Tibial artery (tissue), 4 donors: ENCODE results near the gene RGS7.

Experiments
- DNase-seq, 2 donors: peaks; one replicate each; pipeline ENCODE4 v3.0.0-alpha.2; 2019
- H3K27ac ChIP-seq, 2 donors: fragments of 200-600 bp; sonication (generic) in 1 of 2; 1 replicate in 1 of 2; 2 replicates in 1 of 2; pipeline ENCODE4 v1.5.1; 2018 to 2019; ENCODE audit warnings: mild to moderate bottlenecking in 1 of 2
- H3K27me3 ChIP-seq, 2 donors: fragments of 200-600 bp; sonication (generic) in 1 of 2; one replicate each; pipeline versions ENCODE4 v1.5.1 to v1.6.0; 2016 to 2019
- H3K36me3 ChIP-seq, 3 donors: fragments of 200-600 bp; sonication (generic) in 2 of 3; one replicate each; pipeline ENCODE4 v1.5.1; 2016 to 2019; ENCODE audit warnings: mild to moderate bottlenecking in 2 of 3
- H3K4me1 ChIP-seq, 4 donors: fragments of 200-600 bp; sonication (generic) in 2 of 4; 1 replicate in 3 of 4; 2 replicates in 1 of 4; pipeline ENCODE4 v1.5.1; 2016 to 2019
- H3K4me3 ChIP-seq, 2 donors: fragments of 200-600 bp; sonication (generic) in 1 of 2; 1 replicate in 1 of 2; 2 replicates in 1 of 2; pipeline ENCODE4 v1.5.1; 2018 to 2019; ENCODE audit warnings: mild to moderate bottlenecking in 2 of 2
- H3K9me3 ChIP-seq, 3 donors: fragments of 200-600 bp; sonication (generic) in 1 of 3; one replicate each; pipeline ENCODE4 v1.5.1; 2016 to 2019
- intact Hi-C: fragments of 100-400 bp; cut with DNase I; formaldehyde crosslinking; loops from one replicate; pipeline ENCODE4 v1.15.0; 2023; ENCODE audit warnings: low total_unique reads
- TF ChIP-seq, protein P1 (sequence below), 2 experiments: fragments of 200-600 bp in 1 of 2; fragments of 450-650 bp in 1 of 2; IDR thresholded peaks; one replicate each; pipeline ENCODE4 v1.5.1; 2017 to 2019; ENCODE audit warnings: antibody characterized with exemption in 2 of 2, mild to moderate bottlenecking in 1 of 2, moderate library complexity in 1 of 2

Gene RGS7

DNA sequence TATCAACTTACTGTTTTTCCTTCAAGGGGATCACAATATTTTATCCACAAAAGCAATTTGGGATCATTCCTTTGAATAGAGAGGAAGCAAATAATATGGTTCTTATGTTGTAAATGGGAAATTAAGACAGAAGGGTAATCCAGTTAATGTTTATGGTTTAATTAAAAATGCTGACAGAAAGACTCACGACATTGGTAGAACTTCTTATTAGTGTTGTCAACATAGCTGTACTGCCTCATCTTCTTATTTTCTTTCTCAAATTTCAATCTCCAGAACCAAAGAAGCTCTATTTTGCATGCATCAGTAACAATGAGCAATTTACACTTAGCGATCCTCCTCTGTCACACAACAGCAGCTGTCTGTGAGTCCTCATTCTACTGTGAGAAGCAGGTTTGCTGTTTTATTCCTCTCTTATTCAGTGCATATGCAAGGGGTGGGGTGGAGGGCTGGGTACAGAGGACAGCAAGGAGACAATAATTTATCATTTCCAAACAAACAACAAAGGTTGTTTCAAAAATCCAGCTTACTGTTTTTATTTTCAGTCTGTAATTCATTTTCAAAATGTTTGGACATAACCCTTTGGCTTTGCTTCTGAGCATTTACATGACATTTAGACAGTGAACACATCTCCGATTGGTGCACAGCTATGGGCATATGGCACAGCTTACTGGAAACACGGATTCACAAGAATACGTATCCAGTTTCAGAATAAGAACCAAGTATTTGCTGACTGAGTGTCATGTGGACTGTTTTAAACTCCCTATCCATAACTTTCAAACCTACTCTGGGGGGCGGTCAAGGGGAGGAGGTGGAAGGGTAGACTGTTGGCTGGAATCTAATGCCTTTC is 335.9 kb downstream of the RGS7 start:
- DNase-seq = no peak
- no peaks in the 10 kb centered on the region for H3K9me3 ChIP-seq
- H3K27me3 ChIP-seq = no peaks in the 10 kb centered on the region
- TF ChIP-seq, protein P1, sequence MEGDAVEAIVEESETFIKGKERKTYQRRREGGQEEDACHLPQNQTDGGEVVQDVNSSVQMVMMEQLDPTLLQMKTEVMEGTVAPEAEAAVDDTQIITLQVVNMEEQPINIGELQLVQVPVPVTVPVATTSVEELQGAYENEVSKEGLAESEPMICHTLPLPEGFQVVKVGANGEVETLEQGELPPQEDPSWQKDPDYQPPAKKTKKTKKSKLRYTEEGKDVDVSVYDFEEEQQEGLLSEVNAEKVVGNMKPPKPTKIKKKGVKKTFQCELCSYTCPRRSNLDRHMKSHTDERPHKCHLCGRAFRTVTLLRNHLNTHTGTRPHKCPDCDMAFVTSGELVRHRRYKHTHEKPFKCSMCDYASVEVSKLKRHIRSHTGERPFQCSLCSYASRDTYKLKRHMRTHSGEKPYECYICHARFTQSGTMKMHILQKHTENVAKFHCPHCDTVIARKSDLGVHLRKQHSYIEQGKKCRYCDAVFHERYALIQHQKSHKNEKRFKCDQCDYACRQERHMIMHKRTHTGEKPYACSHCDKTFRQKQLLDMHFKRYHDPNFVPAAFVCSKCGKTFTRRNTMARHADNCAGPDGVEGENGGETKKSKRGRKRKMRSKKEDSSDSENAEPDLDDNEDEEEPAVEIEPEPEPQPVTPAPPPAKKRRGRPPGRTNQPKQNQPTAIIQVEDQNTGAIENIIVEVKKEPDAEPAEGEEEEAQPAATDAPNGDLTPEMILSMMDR (IDR thresholded peaks at IDR 0.05) = no peak
- H3K36me3 ChIP-seq = no peaks in the 10 kb centered on the region
- H3K27ac ChIP-seq = no peak overlapping the region
- no peaks in the 10 kb centered on the region for H3K4me1 ChIP-seq
- no peak overlapping the region for H3K4me3 ChIP-seq
- intact Hi-C loops = no loop called here

DNA sequence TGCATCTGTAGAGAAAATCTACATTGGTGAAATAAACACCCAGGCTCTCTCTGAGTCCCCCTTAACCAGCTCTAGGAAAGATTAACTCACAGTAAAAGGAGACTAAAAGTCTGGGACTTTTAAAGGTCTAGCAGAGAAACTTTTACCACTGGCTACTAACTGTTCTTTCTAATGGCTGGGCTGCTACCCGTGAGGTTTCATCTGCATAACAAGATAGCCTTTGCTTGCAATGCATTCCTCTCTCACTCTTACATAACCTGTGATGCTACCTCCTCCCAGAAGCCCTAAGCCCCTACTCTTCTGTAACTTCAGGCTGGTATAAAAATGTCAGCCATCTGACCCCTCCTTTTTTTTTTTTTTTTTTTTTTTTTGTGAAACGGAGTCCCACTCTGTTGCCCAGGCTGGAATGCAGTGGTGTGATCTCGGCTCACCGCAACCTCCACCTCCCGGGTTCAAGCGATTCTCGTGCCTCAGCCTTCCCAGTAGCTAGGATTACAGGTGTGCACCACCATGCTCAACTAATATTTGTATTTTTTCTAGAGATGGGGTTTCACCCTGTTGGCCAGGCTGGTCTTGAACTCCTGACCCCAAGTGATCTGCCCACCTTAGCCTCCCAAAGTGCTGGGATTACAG is 344.2 kb downstream of the RGS7 start:
- TF ChIP-seq, protein P1 (IDR thresholded peaks at IDR 0.05) = no peak
- H3K36me3 ChIP-seq = no peaks in the 10 kb centered on the region

DNA sequence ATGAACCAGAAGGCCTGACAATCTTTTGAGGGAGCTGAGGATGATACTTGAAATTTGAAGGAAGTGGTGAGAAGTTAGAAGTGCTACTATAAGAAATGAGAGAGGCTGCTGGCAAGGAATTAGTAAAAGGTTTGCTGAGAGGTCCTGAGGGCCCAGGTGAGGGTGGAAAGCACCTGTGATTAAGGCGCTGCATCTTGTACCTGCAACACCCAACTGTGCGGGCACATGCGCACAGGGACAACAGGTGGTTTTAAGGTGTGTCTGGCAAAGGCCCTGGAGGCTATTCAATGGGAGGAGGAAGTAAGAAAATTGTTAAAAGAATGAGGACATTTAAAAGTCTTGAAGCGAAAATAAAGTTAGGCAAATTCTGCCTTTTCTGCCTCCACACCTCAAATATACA is 349.3 kb downstream of the RGS7 start:
- H3K9me3 ChIP-seq = no peaks in the 10 kb centered on the region
- no peaks in the 10 kb centered on the region for H3K4me1 ChIP-seq
- H3K36me3 ChIP-seq = no peaks in the 10 kb centered on the region
- no peak overlapping the region for H3K27ac ChIP-seq
- TF ChIP-seq, protein P1 (IDR thresholded peaks at IDR 0.05) = no peak
- no peak overlapping the region for H3K4me3 ChIP-seq
- intact Hi-C loops = no loop called here
- DNase-seq = no peak
- H3K27me3 ChIP-seq = no peaks in the 10 kb centered on the region

More for the DNA sequence above, 344.2 kb downstream of the RGS7 start:
- no peak overlapping the region for H3K4me3 ChIP-seq
- intact Hi-C loops = no loop called here
- H3K27me3 ChIP-seq = no peaks in the 10 kb centered on the region
- DNase-seq = no peak
- H3K9me3 ChIP-seq = no peaks in the 10 kb centered on the region
- H3K4me1 ChIP-seq = no peaks in the 10 kb centered on the region
- H3K27ac ChIP-seq = no peak overlapping the region

DNA sequence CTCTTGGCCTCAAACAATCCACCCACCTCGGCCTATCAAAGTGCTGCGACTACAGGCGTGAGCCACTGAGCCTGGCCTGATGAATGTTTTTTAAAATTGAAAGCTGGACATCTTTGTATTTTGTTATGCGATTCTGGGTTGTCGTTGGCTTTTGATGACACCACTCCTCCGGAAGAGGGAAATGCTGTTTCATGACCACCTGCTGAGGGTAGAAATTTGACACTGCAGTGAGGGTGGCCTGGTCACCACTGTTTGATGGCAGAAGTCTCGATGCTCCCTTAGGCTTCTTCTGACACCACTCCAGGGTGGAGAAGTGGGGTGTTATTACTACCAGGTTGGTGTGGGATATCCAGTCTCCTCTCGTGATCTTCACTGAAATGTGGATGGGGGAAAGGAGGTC is 357.2 kb downstream of the RGS7 start:
- no peaks in the 10 kb centered on the region for H3K4me1 ChIP-seq
- no peak overlapping the region for H3K27ac ChIP-seq
- no peak for DNase-seq
- no peaks in the 10 kb centered on the region for H3K36me3 ChIP-seq
- H3K9me3 ChIP-seq = no peaks in the 10 kb centered on the region
- no peaks in the 10 kb centered on the region for H3K27me3 ChIP-seq
- no peak overlapping the region for H3K4me3 ChIP-seq
- TF ChIP-seq, protein P1 (IDR thresholded peaks at IDR 0.05) = no peak
- intact Hi-C loops = no loop called here

DNA sequence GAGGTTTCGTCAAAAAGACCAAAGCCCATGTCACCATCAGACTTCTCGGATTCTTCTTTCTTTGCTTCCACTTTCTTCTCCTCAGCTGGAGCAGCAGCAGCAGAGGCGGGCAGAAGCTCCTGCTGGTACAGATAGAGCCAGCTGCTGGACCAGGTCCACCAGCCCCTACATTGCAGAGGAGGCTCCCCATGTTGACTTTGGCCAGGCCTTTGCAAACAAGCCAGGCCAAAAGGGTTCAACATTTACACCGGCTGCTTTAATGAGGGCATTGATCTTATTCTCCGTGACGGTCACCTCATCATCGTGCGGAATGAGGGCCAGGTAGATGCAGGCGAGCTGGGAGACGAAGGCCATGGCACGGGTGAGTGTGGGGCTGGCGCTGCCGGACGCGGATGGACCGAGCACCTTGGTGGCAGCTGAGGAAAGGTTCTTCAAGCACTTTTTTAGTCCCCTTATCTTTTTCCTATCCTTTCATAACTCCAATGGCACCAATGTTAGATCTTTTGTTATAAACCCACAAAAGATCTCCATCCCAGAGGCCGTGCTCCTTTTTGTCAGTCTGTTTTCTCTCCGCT is 358.5 kb downstream of the RGS7 start:
- TF ChIP-seq, protein P1 (IDR thresholded peaks at IDR 0.05) = no peak
- intact Hi-C loops = no loop called here

More for the DNA sequence above, 358.5 kb downstream of the RGS7 start:
- H3K4me1 ChIP-seq = no peaks in the 10 kb centered on the region
- H3K27me3 ChIP-seq = no peaks in the 10 kb centered on the region
- H3K4me3 ChIP-seq = no peak overlapping the region
- H3K9me3 ChIP-seq = no peaks in the 10 kb centered on the region
- H3K27ac ChIP-seq = no peak overlapping the region
- H3K36me3 ChIP-seq = no peaks in the 10 kb centered on the region
- DNase-seq = no peak
